ENCODE measurements around the gene ZNF618.

DNA sequence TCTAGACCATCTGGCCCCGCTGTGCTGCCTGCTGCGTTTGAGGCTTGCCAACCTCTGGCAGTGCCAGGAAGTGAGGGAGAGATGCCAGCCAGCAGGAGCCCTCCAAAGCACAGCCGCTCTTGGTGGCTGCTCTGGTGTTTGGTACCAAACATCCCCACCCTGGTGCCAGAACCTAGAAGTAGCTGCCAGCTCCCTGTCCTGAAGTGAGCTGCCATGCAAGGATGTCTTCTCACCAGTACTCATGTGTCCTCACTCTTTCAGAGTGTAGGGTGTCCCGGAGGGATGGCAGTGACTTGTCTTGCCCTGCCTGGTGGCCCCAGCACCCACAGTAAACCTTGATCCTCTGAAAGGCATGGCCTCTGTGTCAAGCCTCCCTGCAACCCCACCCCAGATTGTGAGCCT is 158.6 kb downstream of the ZNF618 start:
- TF ChIP-seq, protein P1, sequence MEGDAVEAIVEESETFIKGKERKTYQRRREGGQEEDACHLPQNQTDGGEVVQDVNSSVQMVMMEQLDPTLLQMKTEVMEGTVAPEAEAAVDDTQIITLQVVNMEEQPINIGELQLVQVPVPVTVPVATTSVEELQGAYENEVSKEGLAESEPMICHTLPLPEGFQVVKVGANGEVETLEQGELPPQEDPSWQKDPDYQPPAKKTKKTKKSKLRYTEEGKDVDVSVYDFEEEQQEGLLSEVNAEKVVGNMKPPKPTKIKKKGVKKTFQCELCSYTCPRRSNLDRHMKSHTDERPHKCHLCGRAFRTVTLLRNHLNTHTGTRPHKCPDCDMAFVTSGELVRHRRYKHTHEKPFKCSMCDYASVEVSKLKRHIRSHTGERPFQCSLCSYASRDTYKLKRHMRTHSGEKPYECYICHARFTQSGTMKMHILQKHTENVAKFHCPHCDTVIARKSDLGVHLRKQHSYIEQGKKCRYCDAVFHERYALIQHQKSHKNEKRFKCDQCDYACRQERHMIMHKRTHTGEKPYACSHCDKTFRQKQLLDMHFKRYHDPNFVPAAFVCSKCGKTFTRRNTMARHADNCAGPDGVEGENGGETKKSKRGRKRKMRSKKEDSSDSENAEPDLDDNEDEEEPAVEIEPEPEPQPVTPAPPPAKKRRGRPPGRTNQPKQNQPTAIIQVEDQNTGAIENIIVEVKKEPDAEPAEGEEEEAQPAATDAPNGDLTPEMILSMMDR (conservative IDR thresholded peaks at IDR 0.05; ENCODE audit: low read depth, low read length): no peak
- TF ChIP-seq EZH2 (IDR thresholded peaks at IDR 0.05; ENCODE audit: low read length, unreplicated experiment): no peak

Measured in PC-3 (cell line).